ENCODE measurements around the gene MED20.
"Not testable (repeated sequence)": the region's sequence is repeated elsewhere in the genome, so short reads cannot be mapped to it uniquely, and the experiment has no call there.

Gene MED20

DNA sequence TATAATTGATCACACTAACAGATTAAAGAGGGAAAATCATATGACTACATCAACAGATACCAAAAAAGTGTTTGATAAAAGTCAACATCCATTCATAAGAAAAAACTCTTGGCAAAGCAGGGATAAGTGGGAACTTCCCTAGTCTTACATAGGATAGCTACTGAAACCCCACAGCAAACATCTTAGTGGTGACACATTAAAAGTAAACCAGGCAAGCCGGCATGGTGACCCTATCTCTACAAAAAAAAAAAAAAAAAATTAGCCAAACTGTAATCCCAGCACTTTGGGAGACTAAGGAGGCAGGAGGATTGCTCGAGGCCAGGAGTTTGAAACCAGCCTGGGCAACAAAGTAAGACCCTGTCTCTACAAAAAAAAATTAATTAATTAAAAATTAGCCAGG is 34.5 kb upstream of the MED20 start:
- Histone ChIP-seq H3K36me3 (replicated peaks) (no peaks in the 10 kb centered on the region), H3K27me3 (ENCODE audit: low read depth) (no peaks in the 10 kb centered on the region), H3K4me1 (no peaks in the 10 kb centered on the region), H3K9me3 (no peaks in the 10 kb centered on the region; the same call in 1 of the 2 replicates), H3K4me3 (no peak overlapping the region)
- no peak for DNase-seq (ENCODE audit: low spot score in 2 of 2)
- in situ Hi-C loops (cut with MboI; ENCODE audit: low sequenced_read_pairs) = no loop called here

GRCh38 chr6:41954668-41955067 is 33.7 kb upstream of the MED20 start:
- in situ Hi-C loops (cut with MboI; ENCODE audit: low sequenced_read_pairs) = no loop called here
- Histone ChIP-seq H3K9me3 (no peaks in the 10 kb centered on the region; the same call in 1 of the 2 replicates), H3K36me3 (replicated peaks) (no peaks in the 10 kb centered on the region), H3K4me3 (no peak overlapping the region), H3K27me3 (ENCODE audit: low read depth) (no peaks in the 10 kb centered on the region), H3K4me1 (no peaks in the 10 kb centered on the region)
- DNase-seq (ENCODE audit: low spot score in 2 of 2) = peak in 1 of 2 experiments; percentile 0

DNA sequence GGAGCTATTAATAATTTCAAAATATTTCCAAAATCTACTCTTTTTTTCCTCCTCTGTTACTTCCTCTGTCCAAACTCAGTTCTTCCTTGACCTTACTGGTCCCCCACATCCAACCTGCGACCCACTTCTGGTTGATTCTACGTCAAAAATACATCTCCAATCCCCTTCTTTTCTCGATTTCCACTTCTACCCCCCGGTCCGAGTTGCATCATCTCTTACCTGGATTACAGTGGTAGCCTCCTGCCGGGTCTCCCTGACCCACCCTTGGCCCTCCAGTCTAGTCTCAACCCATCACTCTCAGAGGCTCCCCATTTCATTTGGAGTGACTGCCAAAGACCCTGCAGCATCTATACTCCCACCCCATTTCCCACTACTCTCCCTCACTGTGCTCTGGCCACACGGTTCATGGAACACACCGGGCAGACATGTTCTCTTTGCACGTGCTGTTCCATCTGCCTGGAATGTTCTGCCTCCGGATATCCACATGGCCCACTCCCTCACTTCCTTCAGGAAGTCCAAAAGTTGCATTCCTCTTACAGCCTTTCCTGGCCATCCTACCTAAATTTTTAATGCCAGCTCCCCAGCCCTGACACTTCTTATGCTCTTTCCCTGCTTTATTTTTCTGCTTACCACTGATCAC is 26.8 kb upstream of the MED20 start:
- H3K36me3 ChIP-seq (replicated peaks) = no peaks in the 10 kb centered on the region
- H3K27me3 ChIP-seq (ENCODE audit: low read depth) = no peaks in the 10 kb centered on the region
- H3K4me1 ChIP-seq = no peaks in the 10 kb centered on the region
- H3K9me3 ChIP-seq = no peaks in the 10 kb centered on the region
- no peak overlapping the region for H3K4me3 ChIP-seq
- in situ Hi-C loops (cut with MboI; ENCODE audit: low sequenced_read_pairs) = no loop called here
- no peak for DNase-seq (ENCODE audit: low spot score in 2 of 2)

- peaks cover 16% of the 10 kb centered on the region for H3K4me1 ChIP-seq
- H3K36me3 ChIP-seq (replicated peaks) = peaks cover under 1% of the 10 kb centered on the region; the same call in 1 of the 2 replicates
- peak in 1 of 2 experiments; percentile 1 for DNase-seq (ENCODE audit: low spot score in 2 of 2)
- in situ Hi-C loops (cut with MboI; ENCODE audit: low sequenced_read_pairs) = no loop called here
- H3K4me3 ChIP-seq = no peak overlapping the region
- H3K27me3 ChIP-seq (ENCODE audit: low read depth) = no peaks in the 10 kb centered on the region
- no peaks in the 10 kb centered on the region for H3K9me3 ChIP-seq
Observed at GRCh38 chr6:41943456-41943855, 22.5 kb upstream of the MED20 start.

DNA sequence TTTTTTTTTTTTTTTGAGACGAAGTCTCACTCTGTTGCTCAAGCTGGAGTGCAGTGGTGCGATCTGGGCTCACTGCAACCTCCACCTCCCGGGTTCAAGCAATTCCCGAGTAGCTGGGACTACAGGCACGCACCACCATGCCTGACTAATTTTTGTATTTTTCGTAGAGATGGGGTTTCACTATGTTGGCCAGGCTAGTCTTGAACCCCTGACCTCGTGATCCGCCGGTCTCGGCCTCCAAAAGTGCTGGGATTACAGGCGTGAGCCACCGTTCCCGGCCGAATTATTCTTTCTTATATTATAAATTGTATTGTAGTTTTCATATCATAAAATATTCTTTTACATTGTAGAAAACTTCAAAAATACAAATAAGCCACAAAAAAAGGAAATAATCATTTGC is 21.9 kb upstream of the MED20 start:
- H3K36me3 ChIP-seq (replicated peaks); H3K27me3 ChIP-seq (ENCODE audit: low read depth); H3K4me3 ChIP-seq; DNase-seq (ENCODE audit: low spot score in 2 of 2); H3K9me3 ChIP-seq; in situ Hi-C loops (cut with MboI; ENCODE audit: low sequenced_read_pairs): not testable (repeated sequence)
- peaks cover 16% of the 10 kb centered on the region for H3K4me1 ChIP-seq

- no peaks in the 10 kb centered on the region for H3K27me3 ChIP-seq (ENCODE audit: low read depth)
- in situ Hi-C loops (cut with MboI; ENCODE audit: low sequenced_read_pairs) = no loop called here
- peak in 1 of 2 experiments; percentile 1 for DNase-seq (ENCODE audit: low spot score in 2 of 2)
- no peaks in the 10 kb centered on the region for H3K9me3 ChIP-seq
- peaks cover 16% of the 10 kb centered on the region for H3K4me1 ChIP-seq
- H3K36me3 ChIP-seq (replicated peaks) = peaks cover 13% of the 10 kb centered on the region
- peak overlapping the region; percentile 90 for H3K4me3 ChIP-seq
Observed at GRCh38 chr6:41942067-41942851, 21.3 kb upstream of the MED20 start.

GRCh38 chr6:41941280-41942066 is 20.5 kb upstream of the MED20 start, which contains the start of gene CCND3:
TSS of gene CCND3 (minus strand) at chr6:41941808. CDS start at chr6:41941649, 159 bp downstream.
- no peaks in the 10 kb centered on the region for H3K27me3 ChIP-seq (ENCODE audit: low read depth)
- peak within 1 kb of the TSS; percentile 90 for H3K4me3 ChIP-seq
- in situ Hi-C loops (cut with MboI; ENCODE audit: low sequenced_read_pairs) = no loop called here
- peaks cover 20% of the 10 kb centered on the region for H3K36me3 ChIP-seq (replicated peaks)
- DNase-seq (ENCODE audit: low spot score in 2 of 2) = peak; percentile 85 to 96
- H3K9me3 ChIP-seq = no peaks in the 10 kb centered on the region
- peaks cover 16% of the 10 kb centered on the region for H3K4me1 ChIP-seq

- peaks cover 18% of the 10 kb centered on the region for H3K4me1 ChIP-seq
- peak; percentile 3 to 64 for DNase-seq (ENCODE audit: low spot score in 2 of 2)
Observed at GRCh38 chr6:41940759-41941279, 19.9 kb upstream of the MED20 start.

DNA sequence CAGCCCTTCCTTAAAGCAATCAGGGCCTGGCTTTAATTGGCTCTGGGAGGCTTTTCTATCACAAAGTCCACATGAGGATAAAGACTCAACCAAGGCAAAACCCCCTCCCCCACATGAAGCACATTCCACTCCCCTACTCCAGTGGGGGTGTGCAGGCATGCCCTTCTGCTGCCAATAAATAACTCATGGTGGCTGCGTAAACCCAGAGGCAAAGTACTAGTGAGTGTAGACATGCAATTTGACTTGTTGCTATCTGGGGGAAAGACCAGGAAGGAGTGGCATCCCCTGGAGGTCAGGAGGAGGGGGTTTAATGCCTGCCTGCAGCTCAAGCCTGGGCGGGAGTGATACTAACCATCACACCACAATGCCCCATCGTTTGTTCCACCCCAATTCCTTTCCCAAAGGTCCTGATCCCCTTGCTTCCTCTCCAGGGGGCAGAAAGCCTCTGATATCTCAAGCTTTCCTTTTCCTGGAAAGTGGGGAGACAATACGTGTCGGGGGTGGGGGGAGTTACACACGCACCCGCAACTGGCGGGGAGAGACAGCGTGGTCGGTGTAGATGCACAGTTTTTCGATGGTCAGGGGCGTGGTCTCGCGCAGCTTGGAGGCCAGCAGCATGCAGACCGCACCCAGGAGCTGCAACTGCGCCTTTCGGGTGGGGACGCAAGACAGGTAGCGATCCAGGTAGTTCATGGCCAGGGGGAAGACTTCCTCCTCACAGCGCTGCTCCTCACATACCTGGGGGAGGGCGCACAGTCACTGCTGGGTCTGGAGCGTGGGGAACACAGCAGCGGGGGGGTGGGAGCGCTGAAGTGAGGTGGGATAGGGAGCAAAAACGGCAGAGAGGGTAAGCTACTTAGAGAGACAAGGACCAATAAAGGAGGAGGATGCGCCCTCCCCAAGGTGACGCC is 19.2 kb upstream of the MED20 start:
- peak; percentile 2 to 68 for DNase-seq (ENCODE audit: low spot score in 2 of 2)
- in situ Hi-C loops (cut with MboI; ENCODE audit: low sequenced_read_pairs) = loop anchor here (5.0 kb wide), 1 partner anchor 107 kb away; no protein-coding TSS in a partner anchor
- peaks cover 18% of the 10 kb centered on the region for H3K4me1 ChIP-seq

More at GRCh38 chr6:41940759-41941279, 19.9 kb upstream of the MED20 start:
- H3K9me3 ChIP-seq = no peaks in the 10 kb centered on the region
- H3K4me3 ChIP-seq = peak overlapping the region; percentile 90
- H3K27me3 ChIP-seq (ENCODE audit: low read depth) = no peaks in the 10 kb centered on the region
- in situ Hi-C loops (cut with MboI; ENCODE audit: low sequenced_read_pairs) = no loop called here
- H3K36me3 ChIP-seq (replicated peaks) = peaks cover 27% of the 10 kb centered on the region

DNA sequence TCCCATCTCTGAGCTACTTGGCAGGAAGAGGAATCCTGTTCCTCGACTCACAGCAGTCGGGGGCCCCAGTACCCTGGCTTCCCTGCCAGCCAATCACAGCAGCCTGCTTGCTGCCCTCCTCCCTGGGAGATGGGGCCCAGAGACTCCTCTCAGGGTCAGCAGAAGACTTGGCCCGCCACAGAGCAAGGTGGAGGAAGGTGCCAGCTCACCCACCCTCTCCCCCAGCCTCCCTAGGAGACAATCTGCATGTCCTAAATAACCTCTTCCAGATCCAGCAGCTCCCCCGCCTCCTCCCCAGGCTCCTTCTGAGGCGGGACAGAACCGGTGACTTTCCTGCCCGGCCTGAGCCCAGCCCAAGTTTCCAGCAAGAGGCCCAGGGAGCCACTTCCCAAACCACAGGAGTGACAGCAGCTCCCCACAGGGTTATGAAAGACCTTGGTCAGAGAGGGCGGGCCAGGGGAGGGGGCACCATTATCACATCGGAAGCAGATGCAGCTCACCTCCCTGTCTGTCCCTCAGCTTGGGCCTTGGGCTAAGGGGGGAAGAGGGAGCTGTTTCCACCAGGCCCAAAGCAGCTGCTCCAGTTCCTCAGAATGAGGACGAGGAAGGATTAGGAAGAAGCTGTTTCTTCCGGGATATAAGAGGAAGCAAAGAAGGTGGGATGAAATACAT is 18.4 kb upstream of the MED20 start:
- in situ Hi-C loops (cut with MboI; ENCODE audit: low sequenced_read_pairs) = loop anchor here (5.0 kb wide), 1 partner anchor 108 kb away; no protein-coding TSS in a partner anchor
- peak overlapping the region; percentile 90; the same call in 1 of the 2 replicates for H3K4me3 ChIP-seq
- DNase-seq (ENCODE audit: low spot score in 2 of 2) = peak in 1 of 2 experiments; percentile 2
- no peaks in the 10 kb centered on the region for H3K27me3 ChIP-seq (ENCODE audit: low read depth)
- H3K36me3 ChIP-seq (replicated peaks) = peaks cover 42% of the 10 kb centered on the region
- peaks cover 18% of the 10 kb centered on the region for H3K4me1 ChIP-seq
- no peaks in the 10 kb centered on the region for H3K9me3 ChIP-seq

More for the DNA sequence above, 19.2 kb upstream of the MED20 start:
- Histone ChIP-seq H3K27me3 (ENCODE audit: low read depth) (no peaks in the 10 kb centered on the region), H3K4me3 (peak overlapping the region; percentile 90), H3K36me3 (replicated peaks) (peaks cover 34% of the 10 kb centered on the region), H3K9me3 (no peaks in the 10 kb centered on the region)

DNA sequence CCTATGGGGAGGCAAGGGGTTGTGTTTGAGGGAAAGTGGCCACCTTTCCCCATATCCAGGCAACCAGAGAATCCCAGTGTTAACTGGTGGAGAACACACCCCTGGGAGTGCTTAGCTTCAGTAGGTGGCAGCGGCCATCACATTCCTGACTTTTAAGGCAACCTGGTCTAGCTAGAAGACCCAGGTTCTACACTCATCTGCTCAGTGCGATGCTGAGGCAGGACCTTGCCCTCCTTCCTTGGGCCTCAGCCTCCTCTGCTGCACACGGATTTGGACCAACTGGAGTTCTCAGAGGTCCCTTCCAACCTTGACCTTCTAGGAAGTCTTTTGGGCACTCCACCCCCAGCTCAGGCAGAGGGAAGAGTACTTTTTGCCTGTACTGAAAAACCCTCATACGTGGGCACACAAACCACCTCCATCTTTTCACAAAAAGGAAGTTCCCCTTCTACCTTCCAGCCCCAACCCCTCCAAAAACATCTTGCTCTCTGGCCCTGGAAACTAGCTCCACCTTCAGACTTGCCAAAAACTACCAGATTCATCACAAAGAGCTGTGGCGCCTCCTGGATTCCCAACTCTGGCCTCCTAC is 17.7 kb upstream of the MED20 start:
- Histone ChIP-seq H3K27me3 (ENCODE audit: low read depth) (no peaks in the 10 kb centered on the region), H3K36me3 (replicated peaks) (peaks cover 48% of the 10 kb centered on the region), H3K4me3 (no peak overlapping the region), H3K4me1 (peaks cover 18% of the 10 kb centered on the region), H3K9me3 (no peaks in the 10 kb centered on the region)
- peak in 1 of 2 experiments; percentile 2 for DNase-seq (ENCODE audit: low spot score in 2 of 2)
- in situ Hi-C loops (cut with MboI; ENCODE audit: low sequenced_read_pairs) = loop anchor here (5.0 kb wide), 1 partner anchor 109 kb away; no protein-coding TSS in a partner anchor

Data from HAP-1 (cell line).